ENCODE results near the gene GAS2L3.
A peak's percentile ranks its signal among the peaks of the same experiment; 100 is the strongest.
"Not testable (repeated sequence)": the region's sequence is repeated elsewhere in the genome, so short reads cannot be mapped to it uniquely, and the experiment has no call there.

The GAS2L3 gene

GRCh38 chr12:100573292-100574186 lies at the start of gene GAS2L3:
Gene GAS2L3 (plus strand): TSS chr12:100573684. CDS start chr12:100594905, 21,221 bp downstream.
- H3K27ac Mint-ChIP-seq: peak within 1 kb of the TSS; percentile 95 to 97
- ATAC-seq (peak; percentile 90), DNase-seq (peak; percentile 56 to 60)
- H3K4me3 Mint-ChIP-seq: peak within 1 kb of the TSS; percentile 96 to 97
- peaks cover 12% of the 10 kb centered on the region for H3K4me1 Mint-ChIP-seq
- H3K27me3 Mint-ChIP-seq: peaks cover 34% of the 10 kb centered on the region
- no peaks in the 10 kb centered on the region for H3K9me3 Mint-ChIP-seq

GRCh38 chr12:100528034-100528433 lies 45.5 kb upstream of the GAS2L3 start:
- no peaks in the 10 kb centered on the region for H3K9me3 Mint-ChIP-seq
- DNase-seq (no peak), ATAC-seq (no peak)
- H3K27me3 Mint-ChIP-seq: peaks cover 38% of the 10 kb centered on the region
- no peak overlapping the region for H3K4me3 Mint-ChIP-seq
- no peak overlapping the region for H3K27ac Mint-ChIP-seq
- no peaks in the 10 kb centered on the region for H3K4me1 Mint-ChIP-seq

- H3K4me3 Mint-ChIP-seq: no peak overlapping the region
- no peak overlapping the region for H3K27ac Mint-ChIP-seq
- peaks cover 33% of the 10 kb centered on the region for H3K27me3 Mint-ChIP-seq
- H3K4me1 Mint-ChIP-seq: no peaks in the 10 kb centered on the region
- H3K9me3 Mint-ChIP-seq: no peaks in the 10 kb centered on the region
- DNase-seq (no peak), ATAC-seq (no peak)
Measured at GRCh38 chr12:100528471-100529127, 44.9 kb upstream of the GAS2L3 start.

GRCh38 chr12:100529756-100530350 lies 43.6 kb upstream of the GAS2L3 start:
- Mint-ChIP-seq H3K4me1 (no peaks in the 10 kb centered on the region), H3K27me3 (peaks cover 29% of the 10 kb centered on the region), H3K4me3 (no peak overlapping the region), H3K27ac (no peak overlapping the region), H3K9me3 (no peaks in the 10 kb centered on the region)
- DNase-seq (no peak), ATAC-seq (no peak)

GRCh38 chr12:100533376-100533775 lies 40.1 kb upstream of the GAS2L3 start:
- H3K27me3 Mint-ChIP-seq: peaks cover 16% of the 10 kb centered on the region
- no peak for DNase-seq
- no peak for ATAC-seq
- no peak overlapping the region for H3K27ac Mint-ChIP-seq
- H3K4me3 Mint-ChIP-seq: no peak overlapping the region
- H3K4me1 Mint-ChIP-seq: no peaks in the 10 kb centered on the region
- no peaks in the 10 kb centered on the region for H3K9me3 Mint-ChIP-seq

GRCh38 chr12:100534625-100535227 lies 38.8 kb upstream of the GAS2L3 start:
- H3K9me3 Mint-ChIP-seq: peaks cover 0 to 3% of the 10 kb centered on the region in 2 donors
- DNase-seq (no peak), ATAC-seq (no peak)
- H3K4me1 Mint-ChIP-seq: no peaks in the 10 kb centered on the region
- H3K27ac Mint-ChIP-seq: no peak overlapping the region
- peaks cover 16% of the 10 kb centered on the region for H3K27me3 Mint-ChIP-seq
- H3K4me3 Mint-ChIP-seq: no peak overlapping the region

- ATAC-seq (no peak), DNase-seq (no peak)
- Mint-ChIP-seq H3K4me3 (no peak overlapping the region), H3K27ac (no peak overlapping the region), H3K4me1 (no peaks in the 10 kb centered on the region), H3K27me3 (no peaks in the 10 kb centered on the region), H3K9me3 (peaks cover 0 to 7% of the 10 kb centered on the region in 2 donors)
Measured at GRCh38 chr12:100539202-100539601, 34.3 kb upstream of the GAS2L3 start.

- ATAC-seq: no peak
- peaks cover 0 to 7% of the 10 kb centered on the region in 2 donors for H3K9me3 Mint-ChIP-seq
- peaks cover 8% of the 10 kb centered on the region for H3K27me3 Mint-ChIP-seq
- no peak overlapping the region for H3K4me3 Mint-ChIP-seq
- DNase-seq: no peak
- H3K4me1 Mint-ChIP-seq: no peaks in the 10 kb centered on the region
- no peak overlapping the region for H3K27ac Mint-ChIP-seq
Measured at GRCh38 chr12:100544165-100544564, 29.3 kb upstream of the GAS2L3 start.

- H3K4me3 Mint-ChIP-seq: no peak overlapping the region
- peaks cover 8% of the 10 kb centered on the region for H3K27me3 Mint-ChIP-seq
- DNase-seq: no peak
Measured at GRCh38 chr12:100545092-100545491, 28.4 kb upstream of the GAS2L3 start.

GRCh38 chr12:100553936-100554335 lies 19.5 kb upstream of the GAS2L3 start:
- ATAC-seq: no peak
- Mint-ChIP-seq H3K27ac (no peak overlapping the region), H3K4me3 (no peak overlapping the region)

More at GRCh38 chr12:100545092-100545491, 28.4 kb upstream of the GAS2L3 start:
- ATAC-seq: no peak
- Mint-ChIP-seq H3K9me3 (peaks cover 0 to 3% of the 10 kb centered on the region in 2 donors), H3K4me1 (no peaks in the 10 kb centered on the region), H3K27ac (no peak overlapping the region)

GRCh38 chr12:100554608-100555077 lies 18.8 kb upstream of the GAS2L3 start:
- DNase-seq: no peak
- no peak for ATAC-seq

More at GRCh38 chr12:100553936-100554335, 19.5 kb upstream of the GAS2L3 start:
- H3K4me1 Mint-ChIP-seq: no peaks in the 10 kb centered on the region
- no peaks in the 10 kb centered on the region for H3K9me3 Mint-ChIP-seq
- no peak for DNase-seq
- no peaks in the 10 kb centered on the region for H3K27me3 Mint-ChIP-seq

GRCh38 chr12:100555722-100556121 lies 17.8 kb upstream of the GAS2L3 start:
- no peaks in the 10 kb centered on the region for H3K9me3 Mint-ChIP-seq
- ATAC-seq (no peak), DNase-seq (no peak)
- H3K4me1 Mint-ChIP-seq: no peaks in the 10 kb centered on the region
- H3K4me3 Mint-ChIP-seq: no peak overlapping the region
- no peak overlapping the region for H3K27ac Mint-ChIP-seq
- no peaks in the 10 kb centered on the region for H3K27me3 Mint-ChIP-seq

More at GRCh38 chr12:100554608-100555077, 18.8 kb upstream of the GAS2L3 start:
- Mint-ChIP-seq H3K9me3 (no peaks in the 10 kb centered on the region), H3K27me3 (no peaks in the 10 kb centered on the region), H3K27ac (no peak overlapping the region), H3K4me1 (no peaks in the 10 kb centered on the region), H3K4me3 (no peak overlapping the region)

- Mint-ChIP-seq H3K27me3 (no peaks in the 10 kb centered on the region), H3K9me3 (no peaks in the 10 kb centered on the region), H3K4me1 (no peaks in the 10 kb centered on the region), H3K4me3 (no peak overlapping the region), H3K27ac (no peak overlapping the region)
- no peak for DNase-seq
- ATAC-seq: no peak
Measured at GRCh38 chr12:100557357-100557756, 16.1 kb upstream of the GAS2L3 start.

GRCh38 chr12:100559261-100559660 lies 14.2 kb upstream of the GAS2L3 start:
- not testable (repeated sequence) for H3K4me3 Mint-ChIP-seq, H3K9me3 Mint-ChIP-seq, DNase-seq, ATAC-seq, H3K27me3 Mint-ChIP-seq, H3K4me1 Mint-ChIP-seq, H3K27ac Mint-ChIP-seq

- no peak for ATAC-seq
- H3K9me3 Mint-ChIP-seq: no peaks in the 10 kb centered on the region
- DNase-seq: no peak
- no peak overlapping the region for H3K4me3 Mint-ChIP-seq
- peaks cover 11% of the 10 kb centered on the region for H3K4me1 Mint-ChIP-seq
- H3K27ac Mint-ChIP-seq: no peak overlapping the region
- H3K27me3 Mint-ChIP-seq: peaks cover 43% of the 10 kb centered on the region
Measured at GRCh38 chr12:100564090-100564489, 9.4 kb upstream of the GAS2L3 start.

Measured in stimulated activated naive CD8-positive, alpha-beta T cell treated with anti-CD3 and anti-CD28 coated beads, Interleukin-15, amount 100 ng/mL, for 72 hours (primary cell).